GM18519 (cell line): Measurements from ENCODE around the gene STIMATE.

Experiments used
- ATAC-seq: cut with Tn5 transposase; IDR thresholded peaks from one replicate; pipeline ENCODE4 v1.9.1; 2021; ENCODE audit warnings: mild to moderate bottlenecking, moderate library complexity; ENCODE audit not compliant: unreplicated experiment, low FRiP score

STIMATE gene

DNA sequence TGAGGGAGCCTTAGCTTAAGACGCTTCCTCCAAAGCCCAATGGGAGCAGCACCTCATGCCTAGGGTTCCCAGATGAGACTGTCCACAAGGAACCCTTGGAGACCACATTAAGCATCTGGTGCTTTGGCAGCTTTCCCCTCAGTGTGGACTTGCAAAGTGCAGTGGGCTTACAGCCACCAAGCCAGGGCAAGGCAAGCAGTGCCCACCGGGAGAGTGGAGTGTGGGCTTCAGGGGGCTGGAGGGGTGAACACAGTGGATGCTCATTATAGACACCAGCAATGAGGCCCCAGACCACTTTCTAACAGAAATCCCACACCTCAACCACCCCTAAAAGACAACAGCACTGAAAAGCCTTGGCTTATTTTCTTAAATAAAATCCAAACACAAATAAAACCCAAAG lies 53.5 kb downstream of the STIMATE start:
- ATAC-seq = no peak

DNA sequence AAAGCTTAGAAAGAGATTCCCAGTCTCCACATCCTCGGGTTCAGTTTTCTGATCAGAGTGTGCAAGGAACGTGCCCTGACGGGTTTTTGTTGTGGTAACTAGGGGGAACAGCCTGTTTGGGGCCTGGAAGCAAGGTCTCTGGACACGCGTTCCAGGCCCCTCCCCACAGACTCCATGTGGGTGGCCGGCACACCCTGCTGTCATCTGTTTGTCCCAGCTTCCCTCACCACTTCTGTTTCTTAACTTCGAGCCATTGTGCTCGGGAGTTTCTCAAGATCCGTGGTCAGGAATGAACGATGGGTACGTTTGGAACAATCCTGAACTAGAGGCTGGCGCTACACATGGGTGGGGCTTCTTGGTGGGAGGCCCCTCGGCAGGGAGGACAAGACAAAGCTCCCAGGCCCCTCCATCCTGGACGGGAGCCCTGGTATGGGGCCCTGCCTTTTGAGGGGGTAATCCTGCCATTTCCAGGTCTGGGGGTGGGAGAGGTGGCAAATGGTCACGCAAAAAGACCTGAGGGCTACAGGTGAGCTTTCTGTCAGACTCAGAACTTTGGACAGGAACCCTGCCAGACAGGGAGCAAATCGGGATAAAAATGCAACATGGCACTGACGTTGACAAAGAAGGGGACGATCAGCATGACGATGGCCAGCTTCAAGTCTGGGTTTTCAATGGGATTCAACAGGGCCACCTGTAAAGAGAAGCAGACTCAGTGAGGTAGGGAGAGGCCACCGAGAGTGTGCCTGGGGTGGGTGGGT lies 54.1 kb downstream of the STIMATE start:
- ATAC-seq = no peak

DNA sequence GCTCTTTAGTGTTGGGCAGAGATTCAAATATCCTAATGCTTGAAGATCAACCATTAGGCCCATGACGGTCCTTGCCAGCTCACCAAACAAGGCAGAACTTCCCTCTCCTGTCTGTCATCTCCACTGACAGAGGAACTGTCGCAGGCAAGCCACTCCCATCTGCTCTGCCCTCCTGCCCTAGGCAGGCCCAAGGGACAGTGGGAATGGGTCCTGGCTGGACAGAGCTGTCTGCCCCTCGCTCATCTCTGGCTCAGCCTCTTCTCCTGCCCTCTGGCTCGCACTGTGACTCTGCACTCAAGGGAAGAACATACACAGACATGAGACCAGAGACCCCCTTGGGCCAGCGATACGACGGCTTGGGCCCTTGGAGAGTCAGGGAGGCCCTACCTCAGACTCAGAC lies 54.9 kb downstream of the STIMATE start:
- ATAC-seq = no peak

DNA sequence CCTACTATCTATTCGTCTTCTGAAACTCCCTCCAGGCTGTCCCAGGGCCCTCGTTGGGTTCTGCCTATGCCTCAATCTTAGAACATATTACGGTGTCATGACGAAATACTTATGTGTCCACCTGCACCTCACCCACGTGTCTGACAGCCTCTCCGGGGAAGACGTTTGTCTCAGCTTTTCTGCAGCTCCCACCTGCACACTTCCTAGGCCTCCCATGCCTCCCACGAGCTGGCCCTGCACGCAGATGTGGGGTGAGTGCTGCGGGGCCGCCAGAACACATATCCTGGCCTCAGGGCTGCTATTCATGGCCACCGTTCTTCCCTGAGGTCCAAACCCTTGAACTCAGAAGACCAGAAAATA lies 55.4 kb downstream of the STIMATE start:
- no peak for ATAC-seq

DNA sequence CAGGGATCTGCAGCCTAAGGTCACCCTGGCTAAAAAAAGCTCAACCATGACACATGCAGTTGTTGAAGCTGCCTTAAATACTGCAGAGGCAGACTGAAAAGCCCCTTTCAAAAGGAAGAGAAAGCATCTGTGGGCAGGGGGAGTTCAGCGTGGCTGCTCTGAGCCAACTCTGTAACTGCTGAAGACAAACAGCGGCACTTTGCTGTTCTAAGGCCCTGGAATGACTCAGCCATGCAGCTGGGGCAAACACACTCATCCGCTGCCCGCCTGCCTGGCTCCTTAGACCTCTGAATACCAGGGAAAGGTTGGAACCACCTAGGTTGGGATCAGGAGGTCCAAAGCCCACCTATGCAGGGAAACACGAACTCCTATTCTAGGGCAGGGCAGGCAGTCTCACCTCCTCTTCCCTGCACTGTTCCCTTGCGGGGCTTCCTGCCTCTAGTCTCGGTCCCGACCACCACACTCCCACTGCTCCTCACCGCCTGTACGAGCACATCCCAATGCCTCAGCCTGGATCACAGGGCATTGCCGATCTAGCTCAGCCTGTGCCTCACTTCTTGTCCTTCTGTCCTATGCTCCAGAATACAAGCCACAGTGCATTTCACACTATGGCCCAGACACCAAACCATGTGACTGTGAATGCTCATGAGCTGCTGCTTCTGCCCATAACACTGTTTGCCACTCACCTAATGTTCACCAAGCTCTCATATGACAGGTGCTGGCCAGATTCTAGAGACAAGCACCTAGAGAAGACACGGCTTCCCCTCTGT lies 56.0 kb downstream of the STIMATE start:
- ATAC-seq = no peak

DNA sequence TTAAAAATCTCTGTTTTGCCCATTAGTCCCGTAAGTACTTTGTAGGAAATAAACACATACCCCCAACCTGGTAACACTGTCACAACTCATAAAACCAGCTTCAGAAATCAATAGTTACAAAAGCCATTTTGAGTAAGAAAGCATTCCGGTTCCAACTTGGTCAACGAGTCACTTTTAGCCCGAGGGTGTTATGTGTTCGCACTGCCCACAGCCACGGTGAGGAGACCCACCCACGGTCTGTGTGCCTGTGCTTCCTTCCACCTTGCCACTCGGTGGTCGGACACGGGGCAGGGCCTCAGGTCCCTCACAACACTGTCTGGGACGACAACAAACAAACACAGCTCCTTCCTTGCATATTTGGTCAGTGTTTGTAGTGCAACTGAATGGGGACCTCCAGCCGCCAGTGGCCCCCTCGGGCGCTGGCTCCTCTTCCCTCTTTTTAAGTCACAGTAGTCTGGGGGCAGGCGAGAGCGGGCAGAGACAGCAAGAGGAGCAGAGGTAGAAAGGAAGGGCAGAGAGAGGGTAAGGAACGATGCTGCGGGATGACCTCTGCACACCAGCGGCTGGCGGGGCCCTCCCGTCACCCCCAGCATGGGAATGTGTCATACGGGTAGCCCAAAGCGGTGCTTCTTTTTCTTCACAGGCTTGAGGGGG lies 57.3 kb downstream of the STIMATE start:
- ATAC-seq = no peak

DNA sequence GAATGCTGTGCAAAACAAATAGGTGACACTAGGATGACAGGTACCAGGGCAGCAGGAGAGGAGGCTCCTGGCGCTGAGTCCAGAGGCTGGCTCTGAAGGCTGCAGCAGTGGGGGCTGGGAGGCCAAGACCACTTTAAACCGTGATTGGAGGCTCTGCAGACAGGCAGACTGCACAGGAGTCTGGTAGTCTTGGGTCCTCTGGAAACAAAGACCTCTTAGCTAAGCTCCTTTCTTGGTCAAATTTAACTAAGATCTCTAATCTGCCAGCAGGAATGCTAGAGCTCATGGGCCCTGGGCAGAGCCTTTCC lies 58.1 kb downstream of the STIMATE start:
- no peak for ATAC-seq

DNA sequence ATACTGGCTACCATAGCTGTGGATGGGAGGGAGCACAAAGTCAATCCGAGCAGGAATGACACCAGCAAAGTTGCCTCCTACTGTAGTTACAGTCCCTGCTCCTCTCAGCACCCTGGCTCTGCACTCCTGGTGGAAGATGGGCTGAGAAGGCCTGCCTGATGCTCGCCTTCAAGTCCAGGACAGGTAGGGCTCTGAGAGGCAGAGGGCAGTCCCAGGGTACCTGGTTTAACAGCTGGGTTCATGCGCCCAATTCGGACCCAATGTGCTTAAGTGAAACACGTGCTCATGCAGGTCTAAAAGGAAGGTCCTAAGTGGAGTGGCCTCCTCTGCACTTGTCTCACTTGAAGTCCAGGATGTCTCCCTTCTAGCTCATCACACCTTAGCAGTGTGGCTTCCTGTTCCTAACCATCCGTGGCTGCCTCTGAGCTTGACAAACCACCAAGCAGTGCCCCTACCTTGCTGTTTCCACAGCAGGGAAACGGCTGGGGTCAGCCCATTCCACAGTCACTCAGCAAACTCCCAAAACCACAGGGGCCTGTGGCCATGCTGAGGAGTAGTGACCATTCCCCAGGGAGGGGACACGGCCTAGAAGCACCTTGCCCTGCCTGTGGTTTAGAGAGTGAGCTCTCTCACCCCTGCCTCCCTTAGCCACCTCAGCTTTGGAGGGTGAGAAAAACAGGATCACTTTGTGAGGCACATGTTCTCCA lies 58.6 kb downstream of the STIMATE start:
- ATAC-seq = no peak

DNA sequence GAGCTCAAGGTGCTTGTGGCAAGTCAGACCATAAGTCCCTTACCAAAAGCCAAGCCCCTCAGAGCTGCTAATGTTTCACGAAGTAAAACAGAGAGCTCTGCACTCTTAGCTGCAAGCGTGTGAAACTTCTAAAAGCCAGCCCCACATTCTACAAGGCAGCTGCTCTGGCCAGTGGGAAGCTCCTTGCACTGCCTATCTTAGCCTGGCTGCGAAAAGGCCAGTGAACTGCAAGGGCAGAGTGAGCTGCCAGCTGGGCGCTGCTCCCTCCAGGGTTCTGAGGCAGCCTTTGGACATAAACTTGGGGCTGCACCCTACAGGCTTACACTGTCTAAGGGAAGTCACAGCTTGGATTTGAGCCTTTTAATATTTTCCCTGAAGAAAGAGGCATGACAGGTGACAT lies 60.4 kb downstream of the STIMATE start:
- no peak for ATAC-seq

DNA sequence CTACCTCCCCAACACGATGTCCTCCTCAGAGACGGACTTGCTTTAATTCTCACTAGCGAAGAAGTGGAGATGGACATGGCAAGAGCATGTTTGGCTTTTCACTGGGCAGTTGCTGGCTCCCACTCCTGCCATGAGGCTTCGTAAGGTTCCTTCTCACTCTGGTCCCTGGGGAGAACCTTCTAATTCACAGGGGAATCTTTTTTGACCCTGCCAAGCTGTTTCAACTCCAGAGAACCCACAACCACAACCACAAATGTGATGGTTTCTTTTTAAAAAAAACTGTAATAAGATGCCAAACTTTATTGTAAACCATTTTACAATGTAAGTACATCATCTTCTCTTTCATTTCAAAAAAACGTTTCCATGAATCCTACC lies 60.9 kb downstream of the STIMATE start:
- no peak for ATAC-seq

DNA sequence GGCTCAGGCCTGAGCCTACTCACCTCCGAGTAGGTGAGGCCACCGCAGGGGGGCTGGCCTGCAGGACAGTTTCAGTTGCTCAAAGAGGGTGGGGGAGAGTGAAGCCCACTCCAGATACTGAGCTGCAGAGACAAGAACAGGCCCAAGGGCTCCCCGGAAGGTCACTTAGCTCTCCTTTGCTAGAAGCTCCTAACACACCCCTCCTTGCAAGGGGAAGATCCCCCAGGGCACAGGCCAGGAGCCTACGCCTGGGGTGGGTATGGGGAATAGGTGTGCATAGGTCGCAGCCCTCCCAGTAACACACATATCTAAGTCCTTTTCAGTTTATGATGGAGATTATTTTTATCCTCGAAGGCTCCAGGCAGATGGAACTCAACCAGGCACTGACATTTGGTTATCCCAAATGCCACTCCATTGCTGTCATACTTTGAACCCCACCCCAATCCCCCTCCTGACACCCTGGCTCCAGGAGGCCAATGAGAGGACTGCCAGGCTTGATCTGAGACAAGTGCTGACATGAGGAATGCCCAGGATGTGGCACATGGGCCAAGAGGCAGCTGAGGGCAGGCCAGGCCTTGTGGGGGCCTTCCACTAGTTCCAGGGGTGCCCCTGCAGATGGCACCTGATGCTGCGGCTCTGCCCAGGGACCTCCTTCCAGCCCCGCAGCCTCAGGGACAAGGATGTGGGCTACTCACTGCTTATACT lies 61.4 kb downstream of the STIMATE start:
- ATAC-seq = no peak

DNA sequence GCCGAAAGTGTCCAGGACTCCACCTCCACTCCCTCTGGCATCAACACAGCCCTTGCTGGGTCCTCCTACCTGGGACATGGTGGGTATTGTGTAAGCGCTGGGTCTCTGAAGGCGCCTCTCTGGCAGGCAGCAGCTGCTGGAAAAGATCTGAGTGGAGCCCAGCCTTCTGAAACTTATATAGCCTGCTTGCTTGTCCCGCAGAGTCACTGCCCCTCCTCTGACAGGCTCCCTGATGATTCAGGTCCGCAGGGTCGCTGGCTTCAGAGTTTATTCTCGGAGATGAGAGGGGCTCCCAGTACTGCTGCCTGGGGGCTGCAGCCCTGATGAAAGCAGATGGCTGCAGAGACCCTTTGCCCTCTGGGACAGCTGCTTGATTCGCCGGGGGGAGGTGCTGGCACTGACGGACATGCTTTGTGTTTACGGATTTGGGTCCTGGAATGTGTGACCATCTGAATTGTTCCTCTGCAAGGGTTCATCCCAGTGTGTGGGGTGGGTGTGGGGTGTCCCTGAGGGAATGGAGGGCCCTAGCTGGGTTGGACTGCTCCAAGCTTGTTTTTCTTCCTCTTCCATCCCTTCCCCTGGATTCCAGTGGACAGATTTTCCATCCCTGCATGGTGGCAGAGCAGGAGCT lies 62.4 kb downstream of the STIMATE start, which contains the start of gene MUSTN1:
Gene MUSTN1, minus strand, starts transcription at position 149 of the 631 bp plus-strand sequence. Its CDS starts 71 bp downstream, at position 78.
- ATAC-seq = no peak

DNA sequence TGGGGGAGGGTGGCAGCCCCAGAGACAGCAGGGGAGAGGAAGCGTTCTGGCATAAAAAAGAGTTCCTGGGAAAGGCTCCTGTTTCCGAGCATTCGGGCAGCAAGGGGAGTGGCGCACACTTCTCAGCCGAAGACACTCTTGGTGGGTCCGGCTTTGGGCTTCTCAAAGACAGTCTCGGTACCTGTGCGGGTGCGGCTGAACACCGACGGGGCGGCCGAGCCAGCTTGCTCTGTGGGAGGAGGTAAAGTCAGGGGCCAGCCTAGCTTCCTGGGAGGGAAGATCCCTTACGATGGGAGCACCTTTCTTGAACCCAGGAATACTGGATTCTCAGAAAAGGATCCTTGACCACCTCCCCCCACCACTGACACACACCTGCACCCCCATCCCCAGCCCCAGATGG lies 64.1 kb downstream of the STIMATE start:
- no peak for ATAC-seq

DNA sequence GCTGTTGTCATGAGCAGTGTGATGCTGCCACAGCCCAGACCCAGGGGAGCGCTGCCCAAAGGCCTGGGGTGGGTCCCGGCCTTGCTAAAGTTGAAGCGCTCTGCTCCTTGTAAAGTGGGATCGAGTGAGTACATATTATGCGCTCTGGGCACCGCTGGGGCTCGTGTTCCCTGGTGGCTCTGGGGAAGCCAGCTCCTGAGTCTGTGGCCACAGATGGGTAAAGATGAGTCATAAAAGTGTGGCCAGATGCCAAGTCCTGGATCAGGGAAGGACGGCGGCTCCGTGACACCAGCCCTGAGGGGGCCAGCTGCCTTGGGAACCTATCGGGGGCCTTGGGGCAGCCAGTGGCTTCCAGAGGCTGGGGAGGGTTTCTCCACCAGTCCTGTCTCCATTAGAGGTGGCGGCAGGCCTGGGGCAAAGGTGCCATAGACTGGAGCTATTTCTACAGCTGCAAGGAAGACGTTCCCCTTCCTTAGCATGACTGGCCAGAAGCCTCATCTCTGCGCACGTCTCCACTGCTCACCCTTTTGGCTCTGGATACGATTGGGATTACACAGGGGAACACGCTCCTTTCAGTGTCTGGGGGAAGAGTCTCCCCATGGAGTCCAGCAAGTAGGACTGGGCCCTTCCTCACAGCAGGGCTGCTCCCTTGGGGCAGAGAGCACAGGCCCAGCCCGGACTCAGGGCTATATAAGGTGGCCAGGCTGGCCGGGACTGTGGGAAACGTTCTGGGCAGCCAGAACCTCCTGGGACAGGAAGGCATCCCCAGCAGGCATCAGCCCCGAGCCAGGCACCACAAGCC lies 65.6 kb downstream of the STIMATE start:
- no peak for ATAC-seq

DNA sequence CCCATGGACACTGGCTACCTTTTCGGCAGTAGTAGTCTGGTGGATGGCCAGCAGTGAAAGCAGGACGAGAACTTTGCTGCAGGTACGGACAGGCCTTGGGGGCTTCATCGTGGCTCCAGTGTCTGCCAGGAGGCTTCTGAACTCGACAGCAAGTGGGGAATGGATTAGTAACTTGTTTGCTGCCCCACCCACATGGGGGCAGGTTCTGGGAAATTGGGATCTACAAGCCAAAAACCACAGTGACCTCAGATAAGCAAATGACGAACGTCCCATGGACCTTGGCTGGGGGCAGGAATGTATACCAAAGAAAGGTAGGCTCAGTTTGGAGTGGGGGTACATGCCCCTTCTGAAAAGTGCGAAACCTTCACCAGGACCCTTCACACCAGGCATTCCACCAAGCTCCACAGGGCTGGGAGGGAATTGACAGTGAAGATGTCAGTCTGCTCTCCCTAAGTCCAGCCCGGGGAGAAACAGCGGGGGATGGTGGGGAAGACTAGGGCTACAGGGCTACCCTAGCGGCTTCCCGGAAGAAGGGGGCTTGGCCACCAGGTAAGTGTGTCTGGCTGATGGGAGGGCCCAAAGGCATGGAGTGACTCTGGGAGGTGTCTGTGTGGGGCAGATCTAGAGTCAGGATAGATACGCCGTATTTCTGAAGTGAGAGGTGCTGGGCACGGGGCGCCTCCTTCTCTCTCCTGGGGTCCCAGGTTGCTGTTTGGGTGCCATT lies 66.7 kb downstream of the STIMATE start, which contains the start of gene ITIH4:
Gene ITIH4, minus strand, starts transcription at position 138 of the 724 bp plus-strand sequence. Its CDS starts 30 bp downstream, at position 108.
- ATAC-seq = no peak

DNA sequence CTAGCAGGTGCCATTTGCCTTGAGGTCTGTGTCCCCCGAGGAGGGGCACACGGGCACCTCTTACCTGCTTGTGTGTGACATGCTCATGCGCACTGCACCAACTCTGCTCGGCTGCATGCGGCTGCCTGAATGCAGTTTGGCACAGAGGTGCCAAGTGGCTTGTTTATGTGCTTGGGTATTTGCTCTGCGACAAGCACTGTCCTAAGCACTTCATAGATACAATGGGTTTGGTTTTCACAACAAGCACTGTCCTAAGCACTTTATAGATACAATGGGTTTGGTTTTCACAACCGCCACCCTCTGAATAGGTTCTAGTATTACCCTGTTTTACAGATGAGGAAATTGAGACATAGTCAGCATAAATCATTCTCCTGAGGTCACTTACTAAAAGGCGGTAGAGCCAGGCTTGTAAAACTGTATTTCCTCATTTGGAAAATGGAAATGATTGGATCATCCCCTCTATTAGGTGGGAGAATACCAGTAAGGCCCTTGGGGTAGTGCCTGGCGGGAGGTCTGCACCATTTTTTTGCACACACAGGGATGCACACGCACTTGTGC lies 67.4 kb downstream of the STIMATE start:
- ATAC-seq = no peak

DNA sequence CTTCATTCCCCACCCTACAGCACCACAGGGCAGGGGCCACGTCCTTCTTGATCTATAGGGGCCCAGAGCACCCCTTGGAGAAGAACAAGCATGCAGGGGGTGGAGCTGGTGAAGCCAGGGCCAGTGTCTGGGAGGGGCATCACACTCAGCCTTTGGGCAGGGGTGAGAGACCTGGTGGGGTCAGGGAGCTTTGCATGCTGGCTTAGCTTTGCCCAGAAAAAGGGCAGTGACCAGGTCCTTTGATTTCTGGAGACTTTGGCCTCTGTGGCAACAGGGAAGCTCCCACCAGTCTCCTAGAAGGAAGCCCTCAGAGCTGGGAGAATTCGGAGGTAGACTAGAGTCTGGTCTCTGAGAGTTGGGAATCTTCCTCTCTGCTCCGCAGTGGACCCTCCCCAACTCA lies 67.9 kb downstream of the STIMATE start:
- ATAC-seq = no peak

DNA sequence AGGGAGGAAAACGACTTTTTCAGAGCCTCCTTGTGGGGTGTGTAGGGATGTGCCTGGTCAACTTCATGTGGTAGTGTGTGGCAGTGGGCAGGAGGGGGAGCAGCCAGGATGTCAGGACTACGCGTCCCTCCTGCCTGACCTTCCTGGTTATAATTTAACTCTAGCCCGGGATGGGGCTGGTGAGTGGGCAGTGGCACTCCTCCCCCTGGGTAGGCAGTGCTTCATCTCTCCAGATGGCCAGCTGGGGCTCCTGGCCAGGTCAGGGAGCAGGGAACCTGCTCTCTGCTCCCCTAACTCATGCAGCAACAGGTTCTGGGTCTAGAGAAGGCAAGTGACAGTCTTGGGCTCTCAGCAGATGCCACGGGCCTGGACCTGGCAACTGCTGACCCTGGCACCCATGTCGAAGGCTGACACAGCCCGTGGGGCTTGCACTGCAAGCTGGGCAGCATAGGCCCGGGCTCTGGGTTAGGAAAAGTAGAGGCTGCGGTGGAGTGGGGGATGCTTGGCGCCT lies 69.4 kb downstream of the STIMATE start:
- no peak for ATAC-seq
